ENCODE results near the gene HMMR. TPM values are rescaled to one million over a fixed set of nuclear protein-coding genes. Genes with fewer than 3 reads are reported as not detected.
"Not testable (repeated sequence)": the region's sequence is repeated elsewhere in the genome, so short reads cannot be mapped to it uniquely, and the experiment has no call there.

HMMR gene
- total RNA-seq, 1 experiment from 2014 or later: 74.6 TPM

DNA sequence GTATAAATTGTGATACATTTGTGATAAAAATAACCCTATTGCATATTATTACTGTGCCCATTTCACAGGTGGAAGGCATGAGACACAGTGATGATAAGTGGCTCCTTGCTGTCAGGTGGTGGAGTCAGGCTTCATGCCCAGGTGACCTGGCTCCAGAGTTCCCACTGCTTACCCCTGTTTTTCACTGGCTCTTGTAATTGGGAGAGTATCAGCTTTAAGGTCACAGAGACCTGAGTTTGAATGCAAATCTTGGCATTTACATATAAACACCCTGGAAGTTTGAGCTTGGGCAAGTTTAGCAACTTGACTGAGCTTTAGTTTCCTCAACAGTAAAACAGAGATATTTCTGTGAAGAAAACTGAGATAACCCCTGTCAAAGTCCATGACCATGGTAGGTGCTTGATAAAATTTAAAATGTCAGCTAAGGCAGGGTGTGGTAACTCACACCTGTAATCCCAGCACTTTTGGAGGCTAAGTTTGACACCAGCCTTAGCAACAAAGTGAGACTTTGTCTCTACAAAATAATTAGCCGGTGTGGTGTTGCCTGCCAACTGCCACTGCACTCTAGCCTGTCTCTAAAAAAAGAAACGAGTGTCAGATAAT is 74.2 kb downstream of the HMMR start:
- Histone ChIP-seq H3K4me1 (ENCODE audit: insufficient read depth, low read length) (no peaks in the 10 kb centered on the region), H3F3A (ENCODE audit: low read length, unreplicated experiment) (no peaks in the 10 kb centered on the region), H3K4me3 (ENCODE audit: low read length) (no peak overlapping the region), H3K79me2 (ENCODE audit: low read length) (no peaks in the 10 kb centered on the region), H4K20me1 (ENCODE audit: low read length) (no peaks in the 10 kb centered on the region), H3K36me3 (ENCODE audit: low read depth, low read length) (no peaks in the 10 kb centered on the region), H3K9ac (ENCODE audit: low read length) (no peak overlapping the region), H2AFZ (ENCODE audit: low read length) (no peak overlapping the region), H3K4me2 (ENCODE audit: low read length) (no peak overlapping the region), H3K27me3 (ENCODE audit: low read length) (peaks cover 34% of the 10 kb centered on the region; the same call in 1 of the 2 replicates), H3K9me2 (replicated peaks; ENCODE audit: low read length) (no peaks in the 10 kb centered on the region), H3K9me3 (ENCODE audit: low read length) (no peaks in the 10 kb centered on the region), H3K27ac (ENCODE audit: low read length) (no peak overlapping the region)
- no peak for DNase-seq
- ChIA-PET CTCF (interaction anchor here (0.6 kb wide), 1 partner anchor 43 kb away, joined by 8 read pairs; no protein-coding TSS in a partner anchor), POLR2A (ENCODE audit: unreplicated experiment) (no interaction called here)
- TF ChIP-seq, protein P1, sequence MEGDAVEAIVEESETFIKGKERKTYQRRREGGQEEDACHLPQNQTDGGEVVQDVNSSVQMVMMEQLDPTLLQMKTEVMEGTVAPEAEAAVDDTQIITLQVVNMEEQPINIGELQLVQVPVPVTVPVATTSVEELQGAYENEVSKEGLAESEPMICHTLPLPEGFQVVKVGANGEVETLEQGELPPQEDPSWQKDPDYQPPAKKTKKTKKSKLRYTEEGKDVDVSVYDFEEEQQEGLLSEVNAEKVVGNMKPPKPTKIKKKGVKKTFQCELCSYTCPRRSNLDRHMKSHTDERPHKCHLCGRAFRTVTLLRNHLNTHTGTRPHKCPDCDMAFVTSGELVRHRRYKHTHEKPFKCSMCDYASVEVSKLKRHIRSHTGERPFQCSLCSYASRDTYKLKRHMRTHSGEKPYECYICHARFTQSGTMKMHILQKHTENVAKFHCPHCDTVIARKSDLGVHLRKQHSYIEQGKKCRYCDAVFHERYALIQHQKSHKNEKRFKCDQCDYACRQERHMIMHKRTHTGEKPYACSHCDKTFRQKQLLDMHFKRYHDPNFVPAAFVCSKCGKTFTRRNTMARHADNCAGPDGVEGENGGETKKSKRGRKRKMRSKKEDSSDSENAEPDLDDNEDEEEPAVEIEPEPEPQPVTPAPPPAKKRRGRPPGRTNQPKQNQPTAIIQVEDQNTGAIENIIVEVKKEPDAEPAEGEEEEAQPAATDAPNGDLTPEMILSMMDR (conservative IDR thresholded peaks at IDR 0.05; ENCODE audit: low read depth, low read length): no peak
- no peak for TF ChIP-seq EZH2phosphoT487 (IDR thresholded peaks at IDR 0.05; ENCODE audit: borderline replicate concordance, low read length)
- no peak for TF ChIP-seq EZH2 (IDR thresholded peaks at IDR 0.05; ENCODE audit: low read length, unreplicated experiment)
- BruUV-seq (replicated peaks): no TSS peak
- no peak for ATAC-seq
- intact Hi-C loops (cut with micrococcal nuclease): no loop called here

DNA sequence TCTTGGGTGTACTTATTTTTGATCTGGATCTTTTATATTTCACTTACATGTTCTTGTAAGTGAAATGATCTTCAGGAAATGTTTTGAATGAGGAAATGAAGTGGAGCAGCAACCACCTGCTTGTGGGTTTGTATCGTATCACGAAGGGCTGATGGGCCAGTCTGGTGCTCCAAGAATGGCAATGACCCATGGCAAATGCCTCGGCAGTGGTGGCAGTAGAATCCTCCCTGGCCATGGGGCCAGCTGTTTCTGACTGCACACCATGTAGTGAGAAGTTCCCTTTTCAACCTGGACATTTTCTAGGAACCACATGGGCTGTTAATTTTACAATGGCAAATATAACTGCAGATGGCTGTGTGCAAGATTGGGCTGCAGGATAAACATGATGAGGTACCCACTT is 74.9 kb downstream of the HMMR start:
- no TSS peak for BruUV-seq (replicated peaks)
- ChIA-PET CTCF (interaction anchor here (0.6 kb wide), 1 partner anchor 42 kb away, joined by 8 read pairs; no protein-coding TSS in a partner anchor), POLR2A (ENCODE audit: unreplicated experiment) (no interaction called here)
- Histone ChIP-seq H3K4me2 (ENCODE audit: low read length) (no peak overlapping the region), H2AFZ (ENCODE audit: low read length) (no peak overlapping the region), H3K36me3 (ENCODE audit: low read depth, low read length) (no peaks in the 10 kb centered on the region), H4K20me1 (ENCODE audit: low read length) (no peaks in the 10 kb centered on the region), H3K79me2 (ENCODE audit: low read length) (no peaks in the 10 kb centered on the region), H3K4me3 (ENCODE audit: low read length) (no peak overlapping the region), H3K9ac (ENCODE audit: low read length) (no peak overlapping the region), H3F3A (ENCODE audit: low read length, unreplicated experiment) (no peaks in the 10 kb centered on the region), H3K4me1 (ENCODE audit: insufficient read depth, low read length) (no peaks in the 10 kb centered on the region), H3K27ac (ENCODE audit: low read length) (no peak overlapping the region), H3K27me3 (ENCODE audit: low read length) (peaks cover 35% of the 10 kb centered on the region; the same call in 1 of the 2 replicates), H3K9me3 (ENCODE audit: low read length) (no peaks in the 10 kb centered on the region), H3K9me2 (replicated peaks; ENCODE audit: low read length) (no peaks in the 10 kb centered on the region)
- intact Hi-C loops (cut with micrococcal nuclease): no loop called here
- TF ChIP-seq EZH2 (IDR thresholded peaks at IDR 0.05; ENCODE audit: low read length, unreplicated experiment): no peak
- TF ChIP-seq EZH2phosphoT487 (IDR thresholded peaks at IDR 0.05; ENCODE audit: borderline replicate concordance, low read length): no peak
- TF ChIP-seq, protein P1 (conservative IDR thresholded peaks at IDR 0.05; ENCODE audit: low read depth, low read length): no peak
- no peak for DNase-seq
- ATAC-seq: no peak

DNA sequence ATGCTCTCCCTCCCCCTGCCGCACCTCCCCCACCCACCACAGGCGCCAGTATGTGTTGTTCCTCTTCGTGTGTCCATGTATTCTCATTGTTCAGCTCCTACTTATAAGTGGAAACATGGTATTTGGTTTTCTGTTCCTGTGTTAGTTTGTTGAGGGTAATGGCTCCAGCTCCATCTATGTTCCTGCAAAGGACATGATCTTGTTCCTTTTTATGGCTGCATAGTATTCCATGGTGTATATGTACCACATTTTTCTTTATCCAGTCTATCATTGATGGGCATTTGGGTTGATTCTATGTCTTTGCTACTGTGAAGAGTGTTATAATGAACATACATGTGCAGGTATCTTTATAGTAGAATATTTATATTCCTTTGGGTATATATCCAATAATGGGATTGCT is 76.0 kb downstream of the HMMR start:
- ATAC-seq; intact Hi-C loops (cut with micrococcal nuclease); H3K36me3 ChIP-seq (ENCODE audit: low read depth, low read length); H3K79me2 ChIP-seq (ENCODE audit: low read length); H3K9me2 ChIP-seq (replicated peaks; ENCODE audit: low read length); DNase-seq; H3F3A ChIP-seq (ENCODE audit: low read length, unreplicated experiment); CTCF ChIA-PET; H3K4me3 ChIP-seq (ENCODE audit: low read length); H3K9me3 ChIP-seq (ENCODE audit: low read length); H3K9ac ChIP-seq (ENCODE audit: low read length); BruUV-seq (replicated peaks); H3K4me2 ChIP-seq (ENCODE audit: low read length); POLR2A ChIA-PET (ENCODE audit: unreplicated experiment); H2AFZ ChIP-seq (ENCODE audit: low read length); H3K27ac ChIP-seq (ENCODE audit: low read length); H3K4me1 ChIP-seq (ENCODE audit: insufficient read depth, low read length); H4K20me1 ChIP-seq (ENCODE audit: low read length): not testable (repeated sequence)
- H3K27me3 ChIP-seq (ENCODE audit: low read length): peaks cover 38% of the 10 kb centered on the region; the same call in 1 of the 2 replicates

Data from PC-3 (cell line).